WTC11 (cell line): Measurements from ENCODE around the gene ITPR1. TPM values are rescaled to one million over a fixed set of nuclear protein-coding genes. Genes with fewer than 3 reads are reported as not detected.

Experiments
- ATAC-seq: fragments of 200-7000 bp; cut with Tn5 transposase; 2 replicates; pipeline ENCODE4 v1.10.0; 2021; ENCODE audit warnings: mild to moderate bottlenecking, moderate library complexity
- CTCF ChIA-PET: fragments of 300-600 bp; sonication (Branson Sonifier 250); formaldehyde crosslinking; loops from one replicate; lab custom pipeline; 2021; ENCODE audit warnings: antibody characterized with exemption; lab: Charles Lee
- POLR2A ChIA-PET: fragments of 350-600 bp; sonication (Branson Sonifier 250); formaldehyde crosslinking; loops from one replicate; lab custom pipeline; 2021; ENCODE audit warnings: antibody characterized with exemption; lab: Charles Lee
- DNase-seq: peaks from one replicate; pipeline ENCODE4 v3.0.0; 2021; ENCODE audit warnings: low spot score
- H3K27ac Mint-ChIP-seq: 2 replicates; pipeline ENCODE4 v1.8.0; 2021; ENCODE audit warnings: mixed read lengths
- H3K27me3 Mint-ChIP-seq: 2 replicates; pipeline ENCODE4 v1.8.0; 2021; ENCODE audit warnings: low read depth, mild to moderate bottlenecking, moderate library complexity, mixed read lengths
- H3K36me3 Mint-ChIP-seq: 2 replicates; pipeline ENCODE4 v1.8.0; 2021; ENCODE audit warnings: mixed read lengths
- H3K4me1 Mint-ChIP-seq: 2 replicates; pipeline ENCODE4 v1.8.0; 2022; ENCODE audit warnings: mixed read lengths
- H3K4me3 Mint-ChIP-seq: 2 replicates; pipeline ENCODE4 v1.8.0; 2021; ENCODE audit warnings: mild to moderate bottlenecking, moderate library complexity, mixed read lengths
- H3K9me3 Mint-ChIP-seq: 2 replicates; pipeline ENCODE4 v1.8.0; 2021; ENCODE audit warnings: mixed read lengths
- CREB1 ChIP-seq: sonication (generic); formaldehyde crosslinking; IDR thresholded peaks from 2 replicates; pipeline ENCODE4 v1.8.0; 2023; ENCODE audit warnings: mild to moderate bottlenecking, missing genetic modification reagents
- FOXK1 ChIP-seq: sonication (generic); formaldehyde crosslinking; IDR thresholded peaks from 2 replicates; pipeline ENCODE4 v1.8.0; 2022; ENCODE audit warnings: mild to moderate bottlenecking, moderate library complexity, missing genetic modification reagents
- FOXP1 ChIP-seq: sonication (generic); formaldehyde crosslinking; IDR thresholded peaks from 2 replicates; pipeline ENCODE4 v1.8.0; 2022; ENCODE audit warnings: missing genetic modification reagents, mild to moderate bottlenecking, moderate library complexity, borderline replicate concordance
- GABPB1 ChIP-seq: sonication (generic); formaldehyde crosslinking; IDR thresholded peaks from 2 replicates; pipeline ENCODE4 v1.8.1; 2023; ENCODE audit warnings: mild to moderate bottlenecking, missing genetic modification reagents
- GTF2I ChIP-seq: fragments of 250-450 bp; sonication (Bioruptor Pico); conservative IDR thresholded peaks from 2 replicates; pipeline ENCODE4 v1.4.0; 2021; ENCODE audit warnings: mild to moderate bottlenecking
- JAZF1 ChIP-seq: fragments of 250-450 bp; sonication (Bioruptor Pico); IDR thresholded peaks from 2 replicates; pipeline ENCODE4 v1.9.0; 2021; ENCODE audit warnings: moderate library complexity, mild to moderate bottlenecking, inconsistent platforms
- NR1H2 ChIP-seq: sonication (generic); formaldehyde crosslinking; IDR thresholded peaks from 2 replicates; pipeline ENCODE4 v1.9.0; 2021; ENCODE audit warnings: mild to moderate bottlenecking, moderate library complexity, missing genetic modification reagents
- NR2C2 ChIP-seq: sonication (generic); formaldehyde crosslinking; IDR thresholded peaks from 2 replicates; pipeline ENCODE4 v1.8.0; 2022; ENCODE audit warnings: mild to moderate bottlenecking, missing genetic modification reagents
- NR3C1 ChIP-seq: sonication (generic); formaldehyde crosslinking; conservative IDR thresholded peaks from 2 replicates; pipeline ENCODE4 v1.8.1; 2023; ENCODE audit warnings: low read depth, mild to moderate bottlenecking, missing genetic modification reagents
- SMAD3 ChIP-seq: sonication (generic); formaldehyde crosslinking; IDR thresholded peaks from 2 replicates; pipeline ENCODE4 v1.8.0; 2022; ENCODE audit warnings: missing genetic modification reagents, mild to moderate bottlenecking, borderline replicate concordance
- STAT6 ChIP-seq: sonication (generic); formaldehyde crosslinking; conservative IDR thresholded peaks from 2 replicates; pipeline ENCODE4 v1.8.1; 2023; ENCODE audit warnings: mild to moderate bottlenecking, low read depth, missing genetic modification reagents, moderate library complexity
- TEAD4 ChIP-seq: sonication (generic); formaldehyde crosslinking; IDR thresholded peaks from 2 replicates; pipeline ENCODE4 v1.8.0; 2022; ENCODE audit warnings: mild to moderate bottlenecking, missing genetic modification reagents
- ZBTB21 ChIP-seq: sonication (generic); formaldehyde crosslinking; IDR thresholded peaks from 2 replicates; pipeline ENCODE4 v1.8.1; 2023; ENCODE audit warnings: mild to moderate bottlenecking, missing genetic modification reagents, borderline replicate concordance
- ZNF121 ChIP-seq: sonication (generic); formaldehyde crosslinking; IDR thresholded peaks from 2 replicates; pipeline ENCODE4 v1.8.0; 2023; ENCODE audit warnings: missing genetic modification reagents
- ZNF232 ChIP-seq: sonication (generic); formaldehyde crosslinking; IDR thresholded peaks from 2 replicates; pipeline ENCODE4 v1.8.0; 2022; ENCODE audit warnings: mild to moderate bottlenecking, missing genetic modification reagents
- ZNF281 ChIP-seq: sonication (generic); formaldehyde crosslinking; IDR thresholded peaks from 2 replicates; pipeline ENCODE4 v1.8.0; 2023; ENCODE audit warnings: mild to moderate bottlenecking, missing genetic modification reagents
- ZNF416 ChIP-seq: fragments of 250-450 bp; sonication (Bioruptor Pico); IDR thresholded peaks from 2 replicates; pipeline ENCODE4 v1.9.0; 2021; ENCODE audit warnings: mild to moderate bottlenecking, inconsistent platforms
- total RNA-seq: library from RNA; stranded (reverse); gene quantifications from 3 replicates; pipeline ENCODE4 v1.2.3, GENCODE V29; 2021
- TF ChIP-seq, protein P1 (sequence below): sonication (generic); formaldehyde crosslinking; IDR thresholded peaks from 2 replicates; pipeline ENCODE4 v1.8.0; 2022; ENCODE audit warnings: mild to moderate bottlenecking, missing genetic modification reagents
- TF ChIP-seq, protein P2 (sequence below): sonication (generic); formaldehyde crosslinking; IDR thresholded peaks from 2 replicates; pipeline ENCODE4 v1.8.1; 2023; ENCODE audit warnings: mild to moderate bottlenecking, missing genetic modification reagents, moderate library complexity

ITPR1 gene
- total RNA-seq, 1 experiment from 2014 or later: 11.8 TPM

DNA sequence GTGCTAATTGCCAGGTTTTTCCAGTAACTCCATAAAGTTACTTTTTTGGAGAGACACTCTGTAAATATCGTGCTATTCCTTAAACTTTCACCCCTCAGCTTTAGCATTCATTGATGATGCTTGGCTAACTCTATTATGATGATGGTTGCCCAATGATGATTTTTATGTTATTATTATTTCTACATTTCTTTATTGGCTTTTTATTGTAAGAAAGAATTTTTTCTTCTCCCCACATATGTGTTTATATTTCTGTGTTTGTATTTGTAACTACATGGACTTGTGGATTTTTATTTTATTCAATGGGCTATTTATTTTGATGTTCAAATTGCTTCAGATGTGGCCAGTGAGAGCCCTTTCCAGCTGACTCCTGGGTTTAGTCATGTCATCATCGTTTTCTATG is 323.6 kb downstream of the ITPR1 start:
- DNase-seq (no peak), ATAC-seq (no peak)
- Mint-ChIP-seq H3K36me3 (peaks cover 31% of the 10 kb centered on the region), H3K9me3 (peaks cover 23% of the 10 kb centered on the region), H3K4me3 (no peak overlapping the region), H3K27ac (no peak overlapping the region), H3K4me1 (peaks cover 3% of the 10 kb centered on the region), H3K27me3 (no peaks in the 10 kb centered on the region; the same call in 1 of the 2 replicates)
- CTCF ChIA-PET: no interaction called here
- POLR2A ChIA-PET: no interaction called here
- TF ChIP-seq JAZF1: no peak

DNA sequence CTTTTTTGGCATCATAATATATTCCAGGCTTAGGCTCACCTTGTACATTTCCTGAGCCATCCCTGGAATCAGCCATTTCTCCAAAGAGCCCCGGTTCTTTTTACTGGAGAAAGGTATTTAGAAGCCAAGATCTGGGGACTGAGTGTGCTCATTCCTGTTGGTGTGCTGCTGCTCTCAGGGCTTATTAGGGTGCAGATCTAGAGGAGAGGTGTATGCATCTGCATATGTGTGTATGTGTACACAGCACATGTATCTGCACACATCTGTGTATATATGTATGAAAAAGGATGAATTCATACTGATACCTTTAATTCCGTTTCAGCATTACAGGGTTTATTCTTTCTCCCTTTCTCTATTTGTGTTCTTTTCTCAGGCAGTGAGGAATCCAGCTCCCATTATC is 324.0 kb downstream of the ITPR1 start:
- Mint-ChIP-seq H3K27ac (no peak overlapping the region), H3K36me3 (peaks cover 31% of the 10 kb centered on the region), H3K4me3 (no peak overlapping the region), H3K27me3 (no peaks in the 10 kb centered on the region; the same call in 1 of the 2 replicates), H3K4me1 (peaks cover 3% of the 10 kb centered on the region), H3K9me3 (peaks cover 23% of the 10 kb centered on the region)
- CTCF ChIA-PET: no interaction called here
- no peak for ATAC-seq
- POLR2A ChIA-PET: no interaction called here
- TF ChIP-seq GTF2I (CRISPR knock-in tag) (no peak), ZNF232 (CRISPR knock-in tag) (no peak), NR1H2 (CRISPR knock-in tag) (no peak), GABPB1 (CRISPR knock-in tag) (no peak), ZNF281 (CRISPR knock-in tag) (no peak), FOXK1 (CRISPR knock-in tag) (no peak), ZNF416 (CRISPR knock-in tag) (no peak), NR3C1 (CRISPR knock-in tag) (no peak), NR2C2 (CRISPR knock-in tag) (no peak), SMAD3 (no peak), STAT6 (CRISPR knock-in tag) (no peak), ZBTB21 (no peak), CREB1 (CRISPR knock-in tag) (no peak), FOXP1 (CRISPR knock-in tag) (no peak), TEAD4 (CRISPR knock-in tag) (no peak), ZNF121 (no peak)
- TF ChIP-seq, protein P1, sequence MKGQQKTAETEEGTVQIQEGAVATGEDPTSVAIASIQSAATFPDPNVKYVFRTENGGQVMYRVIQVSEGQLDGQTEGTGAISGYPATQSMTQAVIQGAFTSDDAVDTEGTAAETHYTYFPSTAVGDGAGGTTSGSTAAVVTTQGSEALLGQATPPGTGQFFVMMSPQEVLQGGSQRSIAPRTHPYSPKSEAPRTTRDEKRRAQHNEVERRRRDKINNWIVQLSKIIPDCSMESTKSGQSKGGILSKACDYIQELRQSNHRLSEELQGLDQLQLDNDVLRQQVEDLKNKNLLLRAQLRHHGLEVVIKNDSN: no peak
- TF ChIP-seq, protein P2, sequence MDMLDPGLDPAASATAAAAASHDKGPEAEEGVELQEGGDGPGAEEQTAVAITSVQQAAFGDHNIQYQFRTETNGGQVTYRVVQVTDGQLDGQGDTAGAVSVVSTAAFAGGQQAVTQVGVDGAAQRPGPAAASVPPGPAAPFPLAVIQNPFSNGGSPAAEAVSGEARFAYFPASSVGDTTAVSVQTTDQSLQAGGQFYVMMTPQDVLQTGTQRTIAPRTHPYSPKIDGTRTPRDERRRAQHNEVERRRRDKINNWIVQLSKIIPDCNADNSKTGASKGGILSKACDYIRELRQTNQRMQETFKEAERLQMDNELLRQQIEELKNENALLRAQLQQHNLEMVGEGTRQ (CRISPR knock-in tag): no peak
- DNase-seq: no peak
